GM23248 (cell line): ENCODE measurements around the gene METTL8.

Experiments used
- EZH2 ChIP-seq: fragments of 200-600 bp; sonication (generic); IDR thresholded peaks from 2 replicates; pipeline ENCODE4 v1.6.1; 2018; ENCODE audit warnings: antibody characterized with exemption, mild to moderate bottlenecking; ENCODE audit not compliant: insufficient read depth, poor library complexity, severe bottlenecking
- EZH2phosphoT487 ChIP-seq: fragments of 200-600 bp; sonication (generic); IDR thresholded peaks from 2 replicates; pipeline ENCODE4 v1.6.1; 2018; ENCODE audit warnings: antibody characterized with exemption, moderate library complexity, mild to moderate bottlenecking, low read depth; ENCODE audit not compliant: insufficient read depth

GRCh38 chr2:171334171-171334570 is 99.6 kb downstream of the METTL8 start:
- no peak for TF ChIP-seq EZH2
- TF ChIP-seq EZH2phosphoT487: no peak
